ENCODE measurements around the gene CD200R1L. TPM values are rescaled to one million over a fixed set of nuclear protein-coding genes. Genes with fewer than 3 reads are reported as not detected.

Gene CD200R1L
- total RNA-seq, 1 experiment from 2014 or later = not detected

GRCh38 chr3:112767777-112768176, 78.9 kb downstream of the CD200R1L start:
- Histone ChIP-seq H3K4ac (ENCODE audit: low read depth, low read length) (no peak overlapping the region), H3K9me3 (ENCODE audit: control insufficient read depth, low read depth, low read length) (no peaks in the 10 kb centered on the region), H2AFZ (ENCODE audit: low read length) (no peak overlapping the region), H2BK15ac (ENCODE audit: low read depth, low read length) (no peak overlapping the region), H2BK5ac (ENCODE audit: insufficient read length, low read length) (no peak overlapping the region), H3K14ac (ENCODE audit: insufficient read depth, low read length) (no peak overlapping the region), H3K4me1 (ENCODE audit: insufficient read depth, low read length) (no peaks in the 10 kb centered on the region; the same call in 1 of the 2 replicates), H3K4me2 (ENCODE audit: insufficient read depth, insufficient read length, low read length) (no peak overlapping the region), H4K5ac (ENCODE audit: insufficient read length, low read depth, low read length) (no peak overlapping the region), H3K79me1 (ENCODE audit: insufficient read depth, low read depth, low read length, poor library complexity, severe bottlenecking) (no peaks in the 10 kb centered on the region), H3K27me3 (ENCODE audit: insufficient read depth, low read length) (no peaks in the 10 kb centered on the region), H3K23ac (ENCODE audit: insufficient read length, low read depth, low read length) (no peak overlapping the region), H4K91ac (ENCODE audit: insufficient read length, low read depth, low read length) (no peak overlapping the region), H2BK120ac (ENCODE audit: low read depth, low read length, poor library complexity, severe bottlenecking) (no peak overlapping the region), H4K8ac (replicated peaks; ENCODE audit: insufficient read length, low read depth, low read length) (no peak overlapping the region), H2AK5ac (ENCODE audit: insufficient read length, low read length) (no peak overlapping the region), H3K18ac (ENCODE audit: insufficient read length, low read depth, low read length) (no peak overlapping the region), H3K56ac (ENCODE audit: insufficient read length, low read depth, low read length) (no peak overlapping the region), H3K9ac (ENCODE audit: extremely low read depth, insufficient read length, low read length) (no peak overlapping the region), H3K79me2 (ENCODE audit: insufficient read depth, low read length) (no peaks in the 10 kb centered on the region), H4K20me1 (ENCODE audit: control insufficient read depth, insufficient read depth, insufficient read length) (no peaks in the 10 kb centered on the region), H3T11ph (ENCODE audit: low read length) (no peak overlapping the region), H2BK20ac (ENCODE audit: low read depth, low read length, poor library complexity, severe bottlenecking) (no peak overlapping the region), H3K27ac (ENCODE audit: insufficient read length, low read depth, low read length) (no peak overlapping the region), H2BK12ac (ENCODE audit: insufficient read length, low read depth, low read length) (no peak overlapping the region), H3K23me2 (ENCODE audit: insufficient read length, low read depth, low read length, poor library complexity, severe bottlenecking) (no peaks in the 10 kb centered on the region)
- WGBS (ENCODE audit: extremely low coverage, insufficient read length, low lambda C conversion rate) = no CpG with 5 or more reads among the region's 2 CpGs
- H3K36me3 Mint-ChIP-seq (ENCODE audit: insufficient read depth in 1 of 3, low read depth in 3 of 3) = no peaks in the 10 kb centered on the region
- H3K4me1 Mint-ChIP-seq = peaks cover 8 to 9% of the 10 kb centered on the region in 2 experiments
- TF ChIP-seq CTCF (conservative IDR thresholded peaks at IDR 0.05) = no peak
- no peak for DNase-seq
- no peak overlapping the region for H3K27ac Mint-ChIP-seq
- H3K27me3 Mint-ChIP-seq (ENCODE audit: low read depth) = no peaks in the 10 kb centered on the region
- no peak overlapping the region for H3K4me3 Mint-ChIP-seq
- no peaks in the 10 kb centered on the region for H3K9me3 Mint-ChIP-seq
